GM23248 (cell line): Measurements from ENCODE around the gene NFIX. TPM values are rescaled to one million over a fixed set of nuclear protein-coding genes. Genes with fewer than 3 reads are reported as not detected.

Experiments used
- DNase-seq: peaks from one replicate; pipeline ENCODE4 v3.0.0-alpha.2; 2015
- H2AFZ ChIP-seq: fragments of 200-600 bp; sonication (generic); 2 replicates; pipeline ENCODE4 v1.6.1; 2016; ENCODE audit warnings: antibody characterized with exemption
- H3F3A ChIP-seq: fragments of 200-600 bp; sonication (generic); 2 replicates; pipeline ENCODE4 v1.6.1; 2016; ENCODE audit warnings: mild to moderate bottlenecking, antibody characterized with exemption, mixed run types; ENCODE audit not compliant: insufficient read depth
- H3K27ac ChIP-seq: fragments of 200-600 bp; sonication (generic); 2 replicates; pipeline ENCODE4 v1.5.1; 2016; ENCODE audit warnings: mild to moderate bottlenecking
- H3K27me3 ChIP-seq: fragments of 200-600 bp; sonication (generic); replicated peaks from 2 replicates; pipeline ENCODE4 v1.6.1; 2016; ENCODE audit warnings: mild to moderate bottlenecking; ENCODE audit not compliant: insufficient read depth
- H3K36me3 ChIP-seq: fragments of 200-600 bp; sonication (generic); 2 replicates; pipeline ENCODE4 v1.6.1; 2016; ENCODE audit warnings: low read depth, mild to moderate bottlenecking
- H3K4me1 ChIP-seq: fragments of 200-600 bp; sonication (generic); 2 replicates; pipeline ENCODE4 v1.6.1; 2016; ENCODE audit warnings: mild to moderate bottlenecking; ENCODE audit not compliant: insufficient read depth
- H3K4me2 ChIP-seq: fragments of 200-600 bp; sonication (generic); one replicate; pipeline ENCODE4 v1.6.1; 2016; ENCODE audit warnings: mild to moderate bottlenecking; ENCODE audit not compliant: unreplicated experiment
- H3K4me3 ChIP-seq: fragments of 200-600 bp; sonication (generic); 2 replicates; pipeline ENCODE4 v1.5.1; 2016; ENCODE audit warnings: mild to moderate bottlenecking
- H3K79me2 ChIP-seq: fragments of 200-600 bp; sonication (generic); 2 replicates; pipeline ENCODE4 v1.6.1; 2016; ENCODE audit warnings: mild to moderate bottlenecking; ENCODE audit not compliant: insufficient read depth
- H3K9ac ChIP-seq: fragments of 200-600 bp; sonication (generic); 2 replicates; pipeline ENCODE4 v1.6.1; 2016; ENCODE audit warnings: mild to moderate bottlenecking
- H3K9me2 ChIP-seq: fragments of 200-600 bp; sonication (generic); 2 replicates; pipeline ENCODE4 v1.6.1; 2016; ENCODE audit warnings: mixed run types, mild to moderate bottlenecking, moderate library complexity; ENCODE audit not compliant: insufficient read depth
- H3K9me3 ChIP-seq: fragments of 200-600 bp; sonication (generic); one replicate; pipeline ENCODE4 v1.6.1; 2017; ENCODE audit warnings: low read depth
- H4K20me1 ChIP-seq: fragments of 200-600 bp; sonication (generic); 2 replicates; pipeline ENCODE4 v1.6.0; 2016; ENCODE audit not compliant: insufficient read depth
- EZH2 ChIP-seq: fragments of 200-600 bp; sonication (generic); IDR thresholded peaks from 2 replicates; pipeline ENCODE4 v1.6.1; 2018; ENCODE audit warnings: antibody characterized with exemption, mild to moderate bottlenecking; ENCODE audit not compliant: insufficient read depth, poor library complexity, severe bottlenecking
- EZH2phosphoT487 ChIP-seq: fragments of 200-600 bp; sonication (generic); IDR thresholded peaks from 2 replicates; pipeline ENCODE4 v1.6.1; 2018; ENCODE audit warnings: antibody characterized with exemption, moderate library complexity, mild to moderate bottlenecking, low read depth; ENCODE audit not compliant: insufficient read depth
- WGBS, 2 experiments: methylation state at CpG; one replicate each; pipeline ENCODE4 v1.1.6; 2015 to 2017; ENCODE audit warnings: low lambda C conversion rate in 2 of 2, low coverage in 1 of 2; ENCODE audit errors: missing lambda C conversion rate in 2 of 2; 5-methylcytosine and 5-hydroxymethylcytosine counted together
- in situ Hi-C: fragments of 300-500 bp; cut with MboI; formaldehyde crosslinking; loops from 2 replicates; pipeline ENCODE4 v1.15.0; 2020
- polyA plus RNA-seq: library from polyadenylated mRNA; unstranded; fragments of >200 nt; fragmentation: Nextera tagmentation; extraction: Ambion mirVana; gene quantifications from 2 replicates; pipeline ENCODE4 v1.2.1, GENCODE V29; 2016
- total RNA-seq: library from RNA; depleted of rRNA; stranded (reverse); fragments of >200 nt; shearing (Covaris generic); gene quantifications from 2 replicates; pipeline ENCODE4 v1.2.3, GENCODE V29; 2014

NFIX gene
- total and polyA plus RNA-seq, 2 experiments from 2014 or later: 60.8 to 71.0 TPM

DNA sequence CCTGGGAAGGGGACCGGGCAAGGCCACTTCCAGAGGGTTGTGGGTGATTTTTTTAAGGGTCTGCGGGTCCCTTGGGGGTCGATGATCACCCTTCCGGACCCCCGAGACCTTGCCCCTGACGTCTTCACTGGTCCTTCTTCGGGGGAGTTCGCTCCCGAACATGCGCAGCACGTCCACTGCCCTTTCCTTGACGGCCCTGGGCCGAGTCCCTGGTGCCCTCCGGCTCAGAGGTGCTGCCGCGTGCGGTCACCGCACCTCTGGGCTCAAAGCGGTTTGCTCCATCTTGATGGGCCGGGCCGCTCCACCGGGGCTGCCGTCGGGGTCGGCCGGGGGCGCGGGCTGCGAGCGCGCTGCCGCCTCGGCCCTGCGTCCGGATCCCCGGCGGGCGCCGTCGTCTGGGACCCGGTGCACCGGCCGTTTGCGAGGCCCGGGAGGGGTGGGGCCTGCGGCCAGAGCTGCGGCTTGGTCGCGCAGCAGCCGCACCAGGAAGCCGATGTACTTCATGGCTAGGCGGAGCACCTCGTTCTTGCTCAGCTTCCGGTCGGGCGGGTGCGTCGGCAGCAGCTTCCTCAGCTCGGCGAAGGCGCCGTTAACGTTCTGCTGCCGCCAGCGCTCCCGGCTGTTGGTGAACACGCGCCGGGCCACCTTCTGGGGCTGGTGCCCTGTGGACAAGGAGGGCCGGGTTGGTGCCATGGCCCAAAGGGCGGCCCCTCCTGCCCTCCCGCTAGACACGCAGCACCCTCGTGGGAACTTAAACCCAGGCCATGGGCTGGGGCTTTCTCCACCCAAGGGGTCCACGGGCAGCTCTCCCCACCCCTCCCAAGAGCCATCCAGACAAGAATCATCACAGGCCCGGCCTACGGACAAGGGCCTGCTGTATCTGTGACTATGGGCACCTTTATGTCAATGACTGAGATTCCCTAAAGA lies 104.1 kb downstream of the NFIX start:
- H3K79me2 ChIP-seq: peaks cover 13% of the 10 kb centered on the region
- WGBS, 2 experiments: 84 to 86% methylated on average over 49 to 77 of the region's 77 CpGs
- no peak for TF ChIP-seq EZH2phosphoT487
- no peak for TF ChIP-seq EZH2
- H4K20me1 ChIP-seq: no peaks in the 10 kb centered on the region
- no peak for DNase-seq
- H3K4me3 ChIP-seq: no peak overlapping the region
- H3F3A ChIP-seq: peaks cover 7% of the 10 kb centered on the region; the same call in 1 of the 2 replicates
- H3K27me3 ChIP-seq: no peaks in the 10 kb centered on the region
- no peak overlapping the region for H2AFZ ChIP-seq
- peaks cover 2% of the 10 kb centered on the region for H3K4me1 ChIP-seq
- no peaks in the 10 kb centered on the region for H3K9me2 ChIP-seq
- no peak overlapping the region for H3K9ac ChIP-seq
- in situ Hi-C loops: loop anchor here (10.0 kb wide), 1 partner anchor 115 kb away; no protein-coding TSS in a partner anchor
- no peaks in the 10 kb centered on the region for H3K9me3 ChIP-seq
- H3K27ac ChIP-seq: no peak overlapping the region
- H3K36me3 ChIP-seq: peaks cover 1% of the 10 kb centered on the region; the same call in 1 of the 2 replicates
- no peak overlapping the region for H3K4me2 ChIP-seq

DNA sequence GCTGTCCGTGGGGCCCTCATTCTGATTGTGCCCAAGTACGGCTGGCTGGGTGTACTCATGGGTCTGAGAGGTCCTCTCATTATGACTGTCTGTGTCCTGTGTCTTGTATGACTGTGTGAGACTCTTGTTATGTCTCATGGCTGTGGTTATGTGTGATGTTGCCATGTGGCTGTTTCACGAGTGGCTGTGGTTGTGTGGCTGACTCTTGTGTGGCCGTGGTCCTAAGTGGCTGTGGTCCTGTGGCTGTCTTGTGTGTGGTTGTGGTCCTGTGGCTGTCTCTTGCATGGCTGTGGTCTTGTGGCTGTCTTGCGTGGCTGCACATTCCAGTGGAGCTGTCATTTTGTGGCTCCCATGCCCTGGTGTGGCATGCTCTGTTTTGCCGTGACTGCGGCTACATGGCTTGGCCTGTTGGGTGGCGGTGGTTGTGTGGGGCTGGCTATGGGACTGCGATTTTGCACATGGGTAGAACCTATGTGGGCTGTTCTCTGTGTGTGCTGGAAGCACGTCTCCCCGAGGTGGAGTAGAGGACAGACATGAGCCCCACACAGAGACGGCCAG lies 104.8 kb downstream of the NFIX start:
- TF ChIP-seq EZH2phosphoT487 (no peak), EZH2 (no peak)
- H3K9ac ChIP-seq: no peak overlapping the region
- peaks cover 7% of the 10 kb centered on the region; the same call in 1 of the 2 replicates for H3F3A ChIP-seq
- DNase-seq: peak; percentile 50
- H2AFZ ChIP-seq: no peak overlapping the region
- no peaks in the 10 kb centered on the region for H3K9me2 ChIP-seq
- H3K4me2 ChIP-seq: no peak overlapping the region
- no peaks in the 10 kb centered on the region for H3K9me3 ChIP-seq
- in situ Hi-C loops: no loop called here
- no peak overlapping the region for H3K4me3 ChIP-seq
- H3K79me2 ChIP-seq: peaks cover 8% of the 10 kb centered on the region
- no peaks in the 10 kb centered on the region; the same call in 1 of the 2 replicates for H3K36me3 ChIP-seq
- H4K20me1 ChIP-seq: no peaks in the 10 kb centered on the region
- no peak overlapping the region for H3K27ac ChIP-seq
- 86 to 87% methylated on average over 12 of the region's 12 CpGs for WGBS, 2 experiments
- H3K4me1 ChIP-seq: peaks cover 2% of the 10 kb centered on the region; the same call in 1 of the 2 replicates
- H3K27me3 ChIP-seq: no peaks in the 10 kb centered on the region

DNA sequence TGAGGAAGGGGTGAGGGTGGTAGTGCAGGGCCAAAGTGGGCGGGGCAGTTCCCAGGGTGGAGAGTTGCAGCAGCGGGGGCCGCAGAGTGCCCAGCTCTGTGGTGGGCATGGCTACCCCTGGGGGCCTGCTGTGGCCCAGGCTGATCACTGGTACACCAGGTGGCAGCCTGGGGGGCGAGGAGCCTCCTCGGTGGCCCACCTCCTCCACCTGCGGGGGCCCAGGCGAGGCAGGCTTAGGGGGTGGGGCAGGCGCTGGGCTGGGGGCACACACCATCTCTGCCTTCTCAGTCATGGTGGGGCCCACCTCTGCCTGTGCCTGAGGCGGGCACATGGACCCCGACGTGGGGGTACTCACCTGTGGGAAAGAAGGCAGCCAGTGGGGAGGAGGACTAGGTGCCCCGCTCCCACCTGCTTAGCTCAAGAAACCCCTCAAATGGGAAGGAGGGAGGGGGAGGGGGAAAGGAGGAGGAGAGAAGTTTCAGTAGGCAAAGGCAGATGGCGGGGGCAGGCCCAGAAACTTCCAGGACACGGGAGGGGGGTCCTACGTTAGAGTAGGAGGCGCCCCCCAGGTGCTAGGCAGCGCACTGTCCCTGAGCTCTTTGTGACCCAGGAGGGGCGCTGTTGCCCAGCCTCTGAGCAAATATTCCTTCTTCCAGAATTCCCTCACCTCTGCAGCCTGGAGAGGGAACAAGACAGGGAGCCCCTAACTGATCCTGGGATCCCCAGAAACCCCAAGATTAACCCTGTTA lies 105.7 kb downstream of the NFIX start:
- Histone ChIP-seq H3K9me3 (no peaks in the 10 kb centered on the region), H3K4me1 (peaks cover 2% of the 10 kb centered on the region; the same call in 1 of the 2 replicates), H3K4me3 (no peak overlapping the region), H3K36me3 (no peaks in the 10 kb centered on the region; the same call in 1 of the 2 replicates), H3K27me3 (no peaks in the 10 kb centered on the region), H3F3A (peaks cover 7% of the 10 kb centered on the region; the same call in 1 of the 2 replicates), H3K79me2 (peaks cover 4% of the 10 kb centered on the region), H3K27ac (no peak overlapping the region), H2AFZ (no peak overlapping the region), H3K9me2 (no peaks in the 10 kb centered on the region), H3K9ac (no peak overlapping the region), H4K20me1 (no peaks in the 10 kb centered on the region), H3K4me2 (no peak overlapping the region)
- in situ Hi-C loops: no loop called here
- WGBS, 2 experiments: 73 to 76% methylated on average over 4 to 18 of the region's 18 CpGs
- peak; percentile 44 for DNase-seq
- TF ChIP-seq EZH2: no peak
- TF ChIP-seq EZH2phosphoT487: no peak
